H1 (cell line): ENCODE measurements around the gene CELF1. TPM values are rescaled to one million over a fixed set of nuclear protein-coding genes. Genes with fewer than 3 reads are reported as not detected.

Source experiments
- FOSL1 ChIP-seq: IDR thresholded peaks from 2 replicates; pipeline ENCODE4 v1.6.1; 2011; ENCODE audit warnings: mild to moderate bottlenecking, low read depth, low read length, moderate library complexity; ENCODE audit not compliant: insufficient read depth
- HDAC2 ChIP-seq, 2 experiments: fragments of 300-600 bp in 1 of 2; sonication (generic) in 1 of 2; IDR thresholded peaks; 2 replicates each; pipeline ENCODE4 v1.6.1; 2011 to 2012; ENCODE audit warnings: low read depth in 2 of 2, low read length in 2 of 2, mild to moderate bottlenecking in 2 of 2, moderate library complexity in 2 of 2, borderline replicate concordance in 1 of 2, inconsistent platforms in 1 of 2
- JUN ChIP-seq: IDR thresholded peaks from 2 replicates; pipeline ENCODE4 v1.6.1; 2011; ENCODE audit warnings: low read depth, mild to moderate bottlenecking, improper control_type of control experiment, low read length
- SIX5 ChIP-seq: IDR thresholded peaks from 2 replicates; pipeline ENCODE4 v1.6.1; 2011; ENCODE audit warnings: mild to moderate bottlenecking, low read depth, low read length
- SUZ12 ChIP-seq: fragments of 200-600 bp; sonication (generic); IDR thresholded peaks from 2 replicates; pipeline ENCODE4 v1.6.1; 2012; ENCODE audit warnings: mild to moderate bottlenecking, inconsistent platforms, low read length, moderate library complexity, mixed read lengths
- TAF7 ChIP-seq: optimal IDR thresholded peaks from 2 replicates; pipeline ENCODE3; 2011; ENCODE audit warnings: low read depth, mild to moderate bottlenecking, inconsistent platforms, low read length, moderate library complexity, borderline replicate concordance
- polyA plus RNA-seq, 7 experiments: library from polyadenylated mRNA; depleted of rRNA in 3 of 7; stranded (reverse) in 5 of 7; unstranded in 2 of 7; fragments of >200 nt in 5 of 7; fragments of 200-250 nt in 2 of 7; gene quantifications; 1 replicate in 5 of 7; 2 replicates in 1 of 7; 4 replicates in 1 of 7; pipeline versions ENCODE4 v1.2.1 to v1.2.3, GENCODE V29; 2011 to 2013; ENCODE audit warnings: missing spikeins in 2 of 7, mixed read lengths in 2 of 7
- total RNA-seq: library from RNA; stranded (reverse); fragmentation: NEBNext Ultra II Directional; extraction: Animal tissue kit (Norgen Biotek cat#: 25700); gene quantifications from 2 replicates; pipeline ENCODE4 v1.2.1, GENCODE V29; 2021

Gene CELF1
- total and polyA plus RNA-seq, 2 of the 8 experiments (the other 6 are each of a cell fraction or from before 2014, with no cell fraction given): 131 to 197 TPM

DNA sequence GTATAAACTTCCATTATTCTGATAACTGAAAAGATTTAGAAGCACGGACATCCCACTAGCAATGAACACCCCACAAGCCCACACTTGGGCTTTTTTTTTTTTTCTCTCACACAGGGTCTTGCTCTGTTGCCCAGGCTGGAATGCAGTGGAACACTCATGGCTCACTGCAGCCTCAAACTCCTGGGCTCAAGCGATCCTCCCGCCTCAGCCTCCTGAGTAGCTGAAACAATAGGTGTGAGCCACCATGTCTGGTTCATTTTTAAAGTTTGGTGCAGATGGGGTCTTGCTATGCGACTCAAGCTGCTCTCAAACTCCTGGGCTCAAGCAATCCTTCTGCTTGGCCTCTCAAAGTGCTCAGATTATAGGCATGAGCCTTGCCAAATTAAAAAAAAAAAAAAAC, 107.1 kb downstream of the CELF1 start (continued):
- TF ChIP-seq FOSL1 (no peak), HDAC2 (IDR thresholded peaks at IDR 0.05; ENCODE audit: borderline replicate concordance in 1 of 2, low read depth in 2 of 2, low read length in 2 of 2) (no peak), SIX5 (no peak), SUZ12 (no peak), JUN (no peak), TAF7 (no peak)
